ENCODE data around the gene VAV3.

Gene VAV3

DNA sequence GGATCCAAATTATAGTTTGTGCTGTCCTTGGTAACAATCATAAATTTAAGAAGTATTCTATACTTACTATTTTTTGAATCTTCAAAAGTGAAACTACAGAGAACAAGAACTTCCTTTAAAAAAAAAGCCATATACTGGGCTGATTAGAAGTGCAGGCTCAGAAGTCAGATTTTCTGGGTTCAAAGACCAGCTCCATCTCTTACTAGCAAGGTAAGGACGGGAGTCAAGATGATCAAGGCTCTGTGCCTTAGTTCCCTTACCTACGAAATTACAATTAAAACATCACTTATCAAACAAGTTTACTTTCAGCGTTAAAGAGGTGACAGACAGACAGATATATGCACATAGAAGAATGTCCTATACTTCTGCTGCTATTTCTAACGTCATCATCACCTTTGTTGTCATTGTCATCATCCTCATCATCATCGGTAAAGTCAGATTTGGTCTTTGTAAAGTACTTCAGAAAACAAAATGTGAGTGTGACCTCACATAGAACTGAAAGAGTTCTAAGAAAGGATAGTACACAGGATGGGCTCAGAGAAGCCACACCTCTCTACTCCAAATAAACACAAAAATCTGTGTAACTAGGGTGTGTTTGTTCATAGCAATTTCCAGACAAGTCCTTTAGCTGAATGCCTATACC, 178.7 kb downstream of the VAV3 start:
- CTCF ChIA-PET, result interaction anchor here (1.2 to 20.0 kb wide), 3 partner anchors 9 to 340 kb away, joined by 3 to 509 read pairs (median 8); no protein-coding TSS in a partner anchor

DNA sequence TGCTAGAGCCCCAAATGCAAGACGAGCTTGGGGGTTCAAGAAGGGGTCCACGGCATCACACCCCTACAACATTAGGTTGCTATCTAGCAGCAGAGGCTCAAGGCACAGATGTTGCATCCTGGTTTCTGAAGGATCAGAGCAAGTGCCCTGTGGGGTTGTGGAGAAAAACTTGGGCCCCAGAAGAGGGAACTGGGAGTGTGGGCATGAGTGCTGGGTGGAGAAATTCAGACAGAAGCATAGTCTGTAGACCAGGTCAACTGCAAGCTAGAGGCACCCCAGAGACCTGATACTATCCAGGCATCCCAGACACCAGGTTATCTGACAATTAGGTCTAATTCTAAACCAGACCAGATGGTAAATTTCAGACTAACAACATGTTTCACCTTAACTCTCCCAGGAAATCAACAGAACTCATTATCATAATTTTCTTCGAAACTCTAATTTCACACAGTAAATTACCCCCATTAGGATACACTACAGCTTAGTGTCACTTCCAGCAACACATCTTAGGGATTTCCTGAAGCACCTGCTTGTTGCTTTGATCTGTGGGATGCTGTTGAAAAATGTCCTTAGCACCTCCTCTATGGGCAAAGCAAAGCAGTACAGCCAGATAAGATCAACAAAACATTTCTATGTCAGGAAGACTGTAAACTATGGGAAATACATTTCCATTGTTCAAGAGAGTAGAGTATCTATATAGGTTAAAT, 179.3 kb downstream of the VAV3 start:
- no peak for DNase-seq (ENCODE audit: extremely low spot score)
- ChIA-PET CTCF (interaction anchor here (1.0 to 20.0 kb wide), 4 partner anchors 8 to 341 kb away, joined by 3 to 509 read pairs (median 6); no protein-coding TSS in a partner anchor), POLR2A (no interaction called here)
- TF ChIP-seq, protein P1, sequence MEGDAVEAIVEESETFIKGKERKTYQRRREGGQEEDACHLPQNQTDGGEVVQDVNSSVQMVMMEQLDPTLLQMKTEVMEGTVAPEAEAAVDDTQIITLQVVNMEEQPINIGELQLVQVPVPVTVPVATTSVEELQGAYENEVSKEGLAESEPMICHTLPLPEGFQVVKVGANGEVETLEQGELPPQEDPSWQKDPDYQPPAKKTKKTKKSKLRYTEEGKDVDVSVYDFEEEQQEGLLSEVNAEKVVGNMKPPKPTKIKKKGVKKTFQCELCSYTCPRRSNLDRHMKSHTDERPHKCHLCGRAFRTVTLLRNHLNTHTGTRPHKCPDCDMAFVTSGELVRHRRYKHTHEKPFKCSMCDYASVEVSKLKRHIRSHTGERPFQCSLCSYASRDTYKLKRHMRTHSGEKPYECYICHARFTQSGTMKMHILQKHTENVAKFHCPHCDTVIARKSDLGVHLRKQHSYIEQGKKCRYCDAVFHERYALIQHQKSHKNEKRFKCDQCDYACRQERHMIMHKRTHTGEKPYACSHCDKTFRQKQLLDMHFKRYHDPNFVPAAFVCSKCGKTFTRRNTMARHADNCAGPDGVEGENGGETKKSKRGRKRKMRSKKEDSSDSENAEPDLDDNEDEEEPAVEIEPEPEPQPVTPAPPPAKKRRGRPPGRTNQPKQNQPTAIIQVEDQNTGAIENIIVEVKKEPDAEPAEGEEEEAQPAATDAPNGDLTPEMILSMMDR (IDR thresholded peaks at IDR 0.05; ENCODE audit: control extremely low read depth, extremely low read depth, low read depth, missing control alignments), result no peak

More for the DNA sequence above, 178.7 kb downstream of the VAV3 start:
- POLR2A ChIA-PET, result no interaction called here
- TF ChIP-seq, protein P1 (IDR thresholded peaks at IDR 0.05; ENCODE audit: control extremely low read depth, extremely low read depth, low read depth, missing control alignments), result no peak
- no peak for DNase-seq (ENCODE audit: extremely low spot score)

DNA sequence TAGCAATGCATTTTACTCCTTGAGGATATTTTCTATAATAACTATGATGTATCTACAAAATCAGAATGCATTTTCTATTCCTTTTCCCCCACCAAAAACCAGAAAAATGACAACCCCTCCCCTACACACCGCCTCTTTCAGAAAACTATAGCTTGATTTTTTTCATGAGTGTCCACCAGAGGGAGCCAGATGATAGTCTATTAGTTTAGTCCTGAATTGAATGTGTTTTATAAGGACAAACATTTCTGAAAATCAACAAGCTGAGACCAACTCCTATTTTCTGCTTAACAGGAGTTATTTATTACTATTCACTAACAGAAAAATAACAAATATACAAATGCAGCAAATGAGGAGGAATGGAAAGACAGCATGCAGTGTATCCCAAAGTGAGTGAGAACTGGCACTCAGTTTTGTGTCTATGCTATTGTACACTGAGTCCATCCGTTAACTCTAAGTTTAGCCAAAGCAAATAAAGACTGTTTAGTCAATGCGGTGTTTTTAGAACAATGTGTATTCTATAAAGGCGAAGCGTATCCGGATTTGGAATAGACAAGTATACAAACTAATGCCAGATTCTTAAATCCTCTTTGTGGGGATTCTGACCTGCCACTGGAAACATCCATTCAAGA, 182.6 kb downstream of the VAV3 start:
- no peak for DNase-seq (ENCODE audit: extremely low spot score)
- POLR2A ChIA-PET, result no interaction called here

DNA sequence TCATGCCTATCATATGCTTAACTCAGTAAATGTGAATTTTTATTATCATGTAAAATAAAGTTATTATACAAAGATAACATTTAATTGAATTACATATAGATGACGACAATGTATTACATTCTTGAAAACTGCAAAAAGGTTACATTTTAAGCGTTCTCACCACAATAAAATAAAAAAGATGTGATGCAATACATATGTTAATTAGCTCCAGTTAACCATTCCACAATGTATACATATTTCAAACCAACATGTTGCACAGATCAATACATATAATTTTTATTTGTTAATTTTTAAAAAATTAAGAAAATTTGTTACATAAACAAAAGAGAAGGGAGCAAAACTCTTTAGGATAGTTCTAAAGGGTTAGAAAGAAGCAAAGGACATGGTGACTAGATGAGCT, 183.7 kb downstream of the VAV3 start:
- TF ChIP-seq, protein P1 (IDR thresholded peaks at IDR 0.05; ENCODE audit: control extremely low read depth, extremely low read depth, low read depth, missing control alignments), result no peak
- POLR2A ChIA-PET, result no interaction called here
- CTCF ChIA-PET, result interaction anchor here (0.8 to 20.0 kb wide), 17 partner anchors 9 to 780 kb away, joined by 3 to 509 read pairs (median 6); partner anchors contain the start of gene EEIG2
- no peak for DNase-seq (ENCODE audit: extremely low spot score)

More for the DNA sequence above, 182.6 kb downstream of the VAV3 start:
- TF ChIP-seq, protein P1 (IDR thresholded peaks at IDR 0.05; ENCODE audit: control extremely low read depth, extremely low read depth, low read depth, missing control alignments), result peak; percentile 48
- CTCF ChIA-PET, result interaction anchor here (0.6 to 20.0 kb wide), 53 partner anchors 8 to 880 kb away, joined by 3 to 509 read pairs (median 4); partner anchors contain the start of genes EEIG2 and SLC25A24

DNA sequence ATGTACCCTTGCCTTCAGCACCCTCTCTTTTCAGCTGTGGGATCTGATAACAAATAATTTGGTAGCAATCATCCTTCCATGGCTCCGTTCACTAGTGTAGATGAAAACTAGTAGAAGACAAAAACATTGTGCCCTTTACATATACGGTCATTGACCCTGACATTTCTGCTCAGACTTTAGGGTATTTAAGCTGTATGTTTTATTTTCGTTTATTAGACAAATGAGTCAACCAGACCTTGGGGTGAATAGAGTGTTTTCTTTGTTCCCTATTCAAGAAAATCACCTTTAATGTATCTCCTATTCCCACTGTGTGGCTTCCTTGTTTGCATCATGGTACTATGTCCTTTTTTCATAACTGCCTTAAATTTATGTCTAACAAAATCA, 187.3 kb downstream of the VAV3 start:
- ChIA-PET CTCF (interaction anchor here (1.2 to 20.0 kb wide), 3 partner anchors 18 to 349 kb away, joined by 3 to 509 read pairs (median 3); no protein-coding TSS in a partner anchor), POLR2A (no interaction called here)
- DNase-seq (ENCODE audit: extremely low spot score), result no peak
- TF ChIP-seq, protein P1 (IDR thresholded peaks at IDR 0.05; ENCODE audit: control extremely low read depth, extremely low read depth, low read depth, missing control alignments), result no peak

Data from GM10248 (cell line).